Astrocyte of the spinal cord (primary cell): ENCODE measurements around the gene ACTRT2.

ENCODE experiments used
- DNase-seq: peaks from one replicate; pipeline ENCODE4 v3.0.0; 2011; ENCODE audit warnings: low read depth, low spot score
- H3K4me3 ChIP-seq: 2 replicates; pipeline ENCODE4 v1.5.1; 2011; ENCODE audit warnings: low read depth, mild to moderate bottlenecking, low read length, moderate library complexity
- in situ Hi-C: cut with HindIII; loops from 2 replicates; pipeline ENCODE4 v1.10.0; 2017; ENCODE audit warnings: low sequenced_read_pairs
- TF ChIP-seq, protein P1 (sequence below): IDR thresholded peaks from 2 replicates; pipeline ENCODE4 v1.5.1; 2012; ENCODE audit warnings: low read depth, mild to moderate bottlenecking, low read length, inconsistent platforms

ACTRT2 gene

DNA sequence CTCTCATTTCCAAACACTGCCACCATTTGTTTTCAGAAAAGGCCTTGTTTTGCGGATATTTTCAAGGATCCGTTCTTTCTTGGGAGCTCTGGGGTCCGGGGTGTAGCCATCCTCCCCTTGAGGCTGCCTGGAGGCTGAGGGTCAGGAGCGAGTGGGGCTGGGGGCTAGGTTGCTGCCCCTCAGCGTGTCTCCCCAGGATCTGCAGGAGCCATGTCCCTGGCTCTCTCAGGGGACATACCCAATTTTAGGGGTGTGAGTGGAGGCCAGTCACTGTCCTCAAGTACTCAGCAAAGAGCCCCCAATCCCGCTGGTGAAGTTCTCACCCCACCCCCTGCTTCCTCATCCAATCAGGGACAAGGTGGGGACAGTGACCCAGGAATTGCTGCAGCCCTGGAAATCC is 32.7 kb downstream of the ACTRT2 start:
- H3K4me3 ChIP-seq = no peak overlapping the region
- in situ Hi-C loops = loop anchor here (25.0 kb wide), 1 partner anchor 358 kb away; no protein-coding TSS in a partner anchor
- TF ChIP-seq, protein P1, sequence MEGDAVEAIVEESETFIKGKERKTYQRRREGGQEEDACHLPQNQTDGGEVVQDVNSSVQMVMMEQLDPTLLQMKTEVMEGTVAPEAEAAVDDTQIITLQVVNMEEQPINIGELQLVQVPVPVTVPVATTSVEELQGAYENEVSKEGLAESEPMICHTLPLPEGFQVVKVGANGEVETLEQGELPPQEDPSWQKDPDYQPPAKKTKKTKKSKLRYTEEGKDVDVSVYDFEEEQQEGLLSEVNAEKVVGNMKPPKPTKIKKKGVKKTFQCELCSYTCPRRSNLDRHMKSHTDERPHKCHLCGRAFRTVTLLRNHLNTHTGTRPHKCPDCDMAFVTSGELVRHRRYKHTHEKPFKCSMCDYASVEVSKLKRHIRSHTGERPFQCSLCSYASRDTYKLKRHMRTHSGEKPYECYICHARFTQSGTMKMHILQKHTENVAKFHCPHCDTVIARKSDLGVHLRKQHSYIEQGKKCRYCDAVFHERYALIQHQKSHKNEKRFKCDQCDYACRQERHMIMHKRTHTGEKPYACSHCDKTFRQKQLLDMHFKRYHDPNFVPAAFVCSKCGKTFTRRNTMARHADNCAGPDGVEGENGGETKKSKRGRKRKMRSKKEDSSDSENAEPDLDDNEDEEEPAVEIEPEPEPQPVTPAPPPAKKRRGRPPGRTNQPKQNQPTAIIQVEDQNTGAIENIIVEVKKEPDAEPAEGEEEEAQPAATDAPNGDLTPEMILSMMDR = no peak
- no peak for DNase-seq

DNA sequence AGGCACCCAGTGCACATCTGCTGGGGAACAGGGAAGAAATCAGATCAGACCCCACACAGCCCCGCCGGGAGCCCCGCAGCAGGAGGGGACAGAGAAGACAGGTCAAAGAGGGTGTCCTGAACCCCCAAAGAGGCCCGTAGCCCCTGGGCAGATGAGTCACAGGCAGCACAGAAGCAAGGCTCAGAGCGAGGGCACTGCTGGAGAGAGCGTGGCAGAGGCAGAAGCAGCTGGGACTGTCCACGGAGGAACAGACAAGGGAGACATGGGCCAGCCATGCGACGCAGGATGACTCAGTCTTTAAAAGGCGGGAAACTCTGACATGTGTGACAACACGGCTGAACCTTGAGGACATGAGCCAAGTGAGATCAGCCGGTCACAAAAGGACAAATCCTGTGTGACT is 33.2 kb downstream of the ACTRT2 start:
- in situ Hi-C loops = loop anchor here (25.0 kb wide), 1 partner anchor 358 kb away; no protein-coding TSS in a partner anchor
- H3K4me3 ChIP-seq = no peak overlapping the region
- TF ChIP-seq, protein P1 = no peak
- DNase-seq = no peak

DNA sequence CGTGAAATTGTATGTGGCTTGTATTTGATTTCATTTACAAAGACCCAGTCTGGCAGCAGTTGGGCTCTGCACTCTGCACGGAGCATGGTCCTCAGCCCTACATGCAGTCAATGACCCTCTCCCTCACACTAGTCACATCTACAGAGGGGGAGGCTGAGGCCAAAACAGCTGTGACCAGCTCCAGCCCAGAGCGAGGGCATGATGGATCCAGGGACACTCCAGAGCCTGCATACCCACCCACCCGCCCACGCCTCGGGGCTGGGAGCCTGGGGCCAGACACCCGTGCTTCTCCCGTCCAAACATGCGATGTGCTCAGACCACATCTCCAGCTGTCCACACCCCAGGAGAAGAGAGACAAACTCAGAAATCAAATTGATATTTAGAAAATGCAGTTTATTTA is 33.8 kb downstream of the ACTRT2 start:
- no peak for DNase-seq
- H3K4me3 ChIP-seq = no peak overlapping the region
- in situ Hi-C loops = loop anchor here (25.0 kb wide), 1 partner anchor 357 kb away; no protein-coding TSS in a partner anchor
- TF ChIP-seq, protein P1 = no peak

DNA sequence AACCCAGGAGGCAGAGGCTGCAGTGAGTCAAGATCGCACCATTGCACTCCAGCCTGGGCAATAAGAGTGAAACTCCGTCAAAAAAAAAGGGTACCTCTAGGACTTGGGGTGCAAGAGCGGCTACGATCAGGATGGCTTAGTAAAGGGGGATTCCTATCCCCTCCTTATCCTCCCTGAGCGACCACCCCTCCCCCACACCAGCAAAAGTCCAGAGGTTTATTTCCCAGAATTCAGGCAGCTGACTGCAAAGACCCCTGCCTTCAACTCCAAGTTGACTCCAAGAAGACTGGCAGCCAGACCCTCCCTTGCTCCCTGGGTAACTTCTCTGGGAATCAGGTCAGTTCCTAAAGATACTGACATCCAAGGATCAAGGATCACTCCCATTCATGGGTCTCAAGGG is 35.4 kb downstream of the ACTRT2 start:
- TF ChIP-seq, protein P1 = no peak
- in situ Hi-C loops = loop anchor here (25.0 kb wide), 1 partner anchor 356 kb away; no protein-coding TSS in a partner anchor

DNA sequence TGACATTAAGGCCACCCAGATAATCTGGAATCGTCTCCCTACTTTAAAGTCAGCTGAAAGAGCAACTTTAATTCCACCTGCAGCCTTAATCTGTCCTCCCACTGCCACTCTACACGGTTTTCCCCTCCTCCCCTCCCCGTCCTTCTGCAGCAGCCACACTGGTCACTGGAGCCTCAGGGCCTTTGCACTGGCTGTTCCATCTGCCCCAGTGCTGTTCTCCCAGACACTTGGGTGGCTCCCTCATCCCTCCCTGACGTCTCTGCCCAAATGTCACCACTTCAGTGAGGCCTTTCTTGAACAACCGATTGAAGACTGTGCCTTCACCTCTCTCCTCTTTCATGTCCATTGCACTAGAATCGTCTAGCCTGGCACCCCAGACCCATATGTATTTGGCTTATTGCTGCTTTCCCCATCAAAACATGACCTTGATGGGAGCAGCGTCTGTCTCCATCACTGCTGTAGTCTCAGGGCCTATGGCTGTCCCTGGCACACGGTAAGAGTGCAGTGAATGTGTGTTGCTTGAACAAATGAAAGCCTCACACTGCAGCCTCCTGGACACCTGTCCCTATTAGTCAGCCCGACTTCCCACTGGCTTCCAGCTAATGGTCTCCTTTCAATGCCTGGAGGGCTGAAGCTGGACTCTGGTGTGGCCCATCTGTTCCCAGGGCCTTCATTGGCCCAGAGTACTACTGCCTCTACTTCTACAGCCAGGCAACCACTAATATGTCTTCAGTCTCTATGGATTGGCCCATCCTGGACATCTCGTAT is 37.2 kb downstream of the ACTRT2 start:
- TF ChIP-seq, protein P1 = no peak
- DNase-seq = no peak
- no peak overlapping the region for H3K4me3 ChIP-seq
- in situ Hi-C loops = loop anchor here (25.0 kb wide), 1 partner anchor 354 kb away; no protein-coding TSS in a partner anchor

More for the DNA sequence above, 35.4 kb downstream of the ACTRT2 start:
- no peak for DNase-seq
- no peak overlapping the region for H3K4me3 ChIP-seq

DNA sequence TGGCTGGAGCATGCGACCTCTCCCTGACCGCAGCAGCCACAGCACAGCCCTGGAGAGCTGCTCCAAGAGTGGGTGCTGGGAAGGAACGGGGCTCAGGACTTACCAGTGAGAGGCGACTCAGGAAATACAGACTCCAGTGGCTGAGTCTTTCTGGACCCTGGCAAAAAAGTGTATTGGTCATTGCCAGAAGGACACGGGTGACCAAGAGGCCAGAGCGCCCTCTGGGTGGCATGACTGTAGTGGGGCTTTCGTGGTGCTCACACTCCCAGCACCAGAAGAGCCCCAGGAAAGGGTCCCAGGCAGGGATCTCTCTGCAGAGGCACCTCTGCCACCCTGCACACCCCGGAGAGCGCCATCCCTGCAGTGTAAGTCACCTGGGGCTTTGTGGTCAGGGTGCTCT is 38.9 kb downstream of the ACTRT2 start:
- TF ChIP-seq, protein P1 = no peak
- no peak for DNase-seq
- in situ Hi-C loops = loop anchor here (25.0 kb wide), 1 partner anchor 352 kb away; no protein-coding TSS in a partner anchor
- no peak overlapping the region for H3K4me3 ChIP-seq
